GM18909 (cell line): ENCODE results near the gene OR56A5.

Experiments
- ATAC-seq: cut with Tn5 transposase; IDR thresholded peaks from one replicate; pipeline ENCODE4 v1.9.1; 2021; ENCODE audit warnings: mild to moderate bottlenecking; ENCODE audit not compliant: unreplicated experiment, poor library complexity

The OR56A5 gene

GRCh38 chr11:5937868-5938602, 30.3 kb downstream of the OR56A5 start:
- no peak for ATAC-seq

- no peak for ATAC-seq
Measured at GRCh38 chr11:5933116-5933515, 35.2 kb downstream of the OR56A5 start.

GRCh38 chr11:5932671-5933070, 35.6 kb downstream of the OR56A5 start:
- no peak for ATAC-seq

- ATAC-seq = no peak
Measured at GRCh38 chr11:5931061-5931460, 37.2 kb downstream of the OR56A5 start.

- ATAC-seq = no peak
Measured at GRCh38 chr11:5930614-5931013, 37.7 kb downstream of the OR56A5 start.

GRCh38 chr11:5929571-5930368, 38.5 kb downstream of the OR56A5 start:
- ATAC-seq = no peak

- no peak for ATAC-seq
Measured at GRCh38 chr11:5928811-5929210, 39.5 kb downstream of the OR56A5 start.

GRCh38 chr11:5928271-5928670, 40.0 kb downstream of the OR56A5 start:
- no peak for ATAC-seq

- ATAC-seq = no peak
Measured at GRCh38 chr11:5923794-5924193, 44.5 kb downstream of the OR56A5 start.

- peak; percentile 43 for ATAC-seq
Measured at GRCh38 chr11:5923427-5923776, 44.9 kb downstream of the OR56A5 start.

- peak; percentile 90 for ATAC-seq
Measured at GRCh38 chr11:5922749-5923426, 45.4 kb downstream of the OR56A5 start.
